Measurements from ENCODE around the gene MILR1. TPM values are rescaled to one million over a fixed set of nuclear protein-coding genes. Genes with fewer than 3 reads are reported as not detected.
"Not testable (repeated sequence)": the region's sequence is repeated elsewhere in the genome, so short reads cannot be mapped to it uniquely, and the experiment has no call there.

The MILR1 gene
- total and polyA plus RNA-seq, 5 experiments from 2014 or later, result not detected

- not testable (repeated sequence) for H3K27me3 Mint-ChIP-seq, ATAC-seq, DNase-seq, H3K36me3 Mint-ChIP-seq, H3K27ac Mint-ChIP-seq, H3K4me1 Mint-ChIP-seq, H3K4me3 Mint-ChIP-seq, H3K9me3 Mint-ChIP-seq
- POLR2A ChIA-PET, result interaction anchor here (0.8 kb wide), 1 partner anchor 77 kb away, joined by 3 read pairs; the partner anchor contains the start of gene CEP95
These were observed 18.9 kb upstream of the MILR1 start for GRCh38 chr17:64430036-64430435.

- H3K36me3 Mint-ChIP-seq, result peaks cover 0 to 3% (median 0%) of the 10 kb centered on the region in 3 donors
- H3K9me3 Mint-ChIP-seq, result peaks cover 0 to 3% (median 0%) of the 10 kb centered on the region in 9 donors
- peaks cover 0 to 1% (median 0%) of the 10 kb centered on the region in 4 donors for H3K4me1 Mint-ChIP-seq
- ATAC-seq, result no peak
- POLR2A ChIA-PET, result interaction anchor here (1.2 kb wide), 1 partner anchor 11 kb away, joined by 3 read pairs; no protein-coding TSS in a partner anchor
- no peak for DNase-seq
- H3K27me3 Mint-ChIP-seq, result peaks cover 0 to 3% (median 0%) of the 10 kb centered on the region in 5 donors
- H3K27ac Mint-ChIP-seq, result no peak overlapping the region
- H3K4me3 Mint-ChIP-seq, result no peak overlapping the region
These were observed 17.4 kb upstream of the MILR1 start for GRCh38 chr17:64431534-64431933.

- Mint-ChIP-seq H3K4me1 (peaks cover 10 to 22% (median 15%) of the 10 kb centered on the region in 4 donors), H3K27me3 (no peaks in the 10 kb centered on the region), H3K27ac (no peak overlapping the region), H3K9me3 (peaks cover 0 to 31% (median 17%) of the 10 kb centered on the region in 9 donors), H3K4me3 (no peak overlapping the region), H3K36me3 (peaks cover 0 to 16% (median 9%) of the 10 kb centered on the region in 3 donors)
- ATAC-seq (no peak), DNase-seq (no peak)
- POLR2A ChIA-PET, result interaction anchor here (0.5 kb wide), 1 partner anchor 134 kb away, joined by 3 read pairs; no protein-coding TSS in a partner anchor
These were observed 10.9 kb upstream of the MILR1 start for GRCh38 chr17:64437944-64438525.

- not testable (repeated sequence) for DNase-seq, H3K27ac Mint-ChIP-seq, ATAC-seq, H3K4me3 Mint-ChIP-seq, H3K27me3 Mint-ChIP-seq
- H3K9me3 Mint-ChIP-seq, result peaks cover 0 to 29% (median 16%) of the 10 kb centered on the region in 9 donors
- POLR2A ChIA-PET, result interaction anchor here (0.7 kb wide), 1 partner anchor 10 kb away, joined by 13 read pairs; the partner anchor contains the start of gene MILR1
- H3K4me1 Mint-ChIP-seq, result peaks cover 10 to 31% (median 15%) of the 10 kb centered on the region in 4 donors
- H3K36me3 Mint-ChIP-seq, result peaks cover 0 to 13% (median 9%) of the 10 kb centered on the region in 3 donors
These were observed 9.4 kb upstream of the MILR1 start for GRCh38 chr17:64439521-64439920.

- no peak for ATAC-seq
- Mint-ChIP-seq H3K9me3 (peaks cover 0 to 29% (median 16%) of the 10 kb centered on the region in 9 donors), H3K27ac (peak overlapping the region in 1 of 10 donors; percentile 44), H3K4me1 (peaks cover 10 to 31% (median 15%) of the 10 kb centered on the region in 4 donors), H3K4me3 (peak overlapping the region in 1 of 10 donors; percentile 31), H3K27me3 (no peaks in the 10 kb centered on the region), H3K36me3 (peaks cover 0 to 13% (median 9%) of the 10 kb centered on the region in 3 donors)
- POLR2A ChIA-PET, result interaction anchor here (0.6 to 0.7 kb wide), 2 partner anchors 9 to 82 kb away, joined by 5 to 13 read pairs; partner anchors contain the start of gene MILR1
- DNase-seq, result no peak
These were observed 9.0 kb upstream of the MILR1 start for GRCh38 chr17:64439956-64440355.

DNA sequence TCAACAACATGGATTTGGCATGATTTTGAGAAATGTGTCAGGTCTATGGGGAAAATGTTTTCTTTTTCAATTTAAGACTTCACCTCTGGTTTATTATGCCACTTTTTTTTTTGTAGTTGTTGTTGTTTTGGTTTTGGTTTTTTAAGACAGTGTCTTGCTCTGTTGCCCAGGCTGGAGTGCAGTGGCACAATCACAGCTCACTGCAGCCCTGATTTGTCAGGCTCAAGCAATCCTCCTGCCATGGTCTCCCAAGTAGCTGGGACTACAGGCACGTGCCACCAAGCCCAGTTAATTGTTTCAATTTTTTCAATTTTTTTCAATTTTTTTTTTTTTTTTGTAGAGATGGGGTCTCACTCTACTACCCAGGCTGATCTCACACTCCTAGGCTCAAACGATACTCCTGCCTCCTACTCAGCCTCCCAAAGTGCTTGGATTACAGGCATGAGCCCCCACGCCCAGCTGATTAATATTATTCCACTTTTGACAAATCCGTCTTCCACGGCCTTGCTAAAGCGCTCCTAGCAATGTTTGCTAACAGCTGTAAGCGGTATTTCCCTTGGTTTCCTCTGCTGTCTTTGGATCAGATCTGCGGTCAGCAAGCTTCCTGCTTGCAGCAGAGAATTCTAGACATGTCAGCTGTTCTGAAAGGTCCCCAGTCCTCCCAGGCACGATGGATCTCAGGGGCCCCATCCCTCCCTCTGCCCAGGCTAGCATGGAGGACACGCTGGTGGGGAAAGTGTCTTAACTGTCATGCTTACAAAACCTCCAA lies 7.0 kb upstream of the MILR1 start:
- H3K4me3 Mint-ChIP-seq, result peak overlapping the region; percentile 65 to 86 (median 78)
- peaks cover 0 to 26% (median 15%) of the 10 kb centered on the region in 9 donors for H3K9me3 Mint-ChIP-seq
- POLR2A ChIA-PET, result interaction anchor here (1.1 to 1.3 kb wide), 2 partner anchors 55 to 65 kb away, joined by 3 to 6 read pairs; partner anchors contain the start of genes CEP95 and POLG2
- peaks cover 0 to 12% (median 9%) of the 10 kb centered on the region in 3 donors for H3K36me3 Mint-ChIP-seq
- H3K27ac Mint-ChIP-seq, result peak overlapping the region; percentile 2 to 86 (median 76)
- ATAC-seq (peak; percentile 80 to 81), DNase-seq (peak in 7 of 10 donors; percentile 4 to 32 (median 13))
- H3K27me3 Mint-ChIP-seq, result no peaks in the 10 kb centered on the region
- peaks cover 10 to 31% (median 15%) of the 10 kb centered on the region in 4 donors for H3K4me1 Mint-ChIP-seq

GRCh38 chr17:64442541-64442971 lies 6.4 kb upstream of the MILR1 start:
- H3K27ac Mint-ChIP-seq, result peak overlapping the region in 9 of 10 donors; percentile 41 to 86 (median 76)

DNA sequence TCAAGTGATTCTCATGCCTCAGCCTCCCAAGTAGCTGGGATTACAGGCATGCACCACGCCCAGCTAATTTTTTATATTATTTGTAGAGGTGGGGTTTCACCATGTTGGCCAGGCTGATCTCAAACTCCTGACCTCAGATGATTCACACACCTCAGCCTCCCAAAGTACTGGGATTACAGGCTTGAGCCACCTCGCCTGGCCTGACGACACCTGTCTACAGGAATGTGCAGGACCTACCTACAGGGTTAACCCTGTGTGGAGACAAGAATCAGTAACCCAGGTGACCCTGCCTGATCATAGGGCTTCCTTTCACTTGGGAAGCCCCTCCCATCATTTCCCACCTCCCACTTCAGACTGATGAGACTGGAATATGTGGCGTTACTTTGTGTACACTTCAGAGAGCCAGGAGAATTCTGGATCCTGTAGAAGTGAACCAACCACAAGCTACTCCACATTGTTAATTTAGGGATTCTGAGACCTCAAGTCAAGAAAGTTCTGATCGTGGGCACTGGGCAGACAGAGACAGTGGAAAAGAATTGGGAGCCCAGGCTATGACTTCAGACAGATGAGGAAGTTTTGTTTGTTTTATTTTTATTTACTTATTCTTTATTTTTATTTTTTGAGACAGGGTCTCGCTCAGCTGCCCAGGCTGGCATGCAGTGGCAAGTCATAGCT lies 5.7 kb upstream of the MILR1 start:
- Mint-ChIP-seq H3K4me3 (no peak overlapping the region), H3K27ac (peak overlapping the region in 1 of 10 donors; percentile 6), H3K9me3 (peaks cover 0 to 16% (median 11%) of the 10 kb centered on the region in 9 donors), H3K36me3 (peaks cover 0 to 9% (median 5%) of the 10 kb centered on the region in 3 donors), H3K27me3 (no peaks in the 10 kb centered on the region), H3K4me1 (peaks cover 10 to 31% (median 15%) of the 10 kb centered on the region in 4 donors)
- no peak for ATAC-seq
- DNase-seq, result no peak
- POLR2A ChIA-PET, result no interaction called here

More at GRCh38 chr17:64442541-64442971, 6.4 kb upstream of the MILR1 start:
- peak overlapping the region; percentile 65 to 86 (median 78) for H3K4me3 Mint-ChIP-seq
- DNase-seq (no peak), ATAC-seq (peak in 1 of 2 donors; percentile 62)
- peaks cover 0 to 20% (median 14%) of the 10 kb centered on the region in 9 donors for H3K9me3 Mint-ChIP-seq
- peaks cover 0 to 9% (median 9%) of the 10 kb centered on the region in 3 donors for H3K36me3 Mint-ChIP-seq
- peaks cover 10 to 31% (median 15%) of the 10 kb centered on the region in 4 donors for H3K4me1 Mint-ChIP-seq
- H3K27me3 Mint-ChIP-seq, result no peaks in the 10 kb centered on the region
- POLR2A ChIA-PET, result interaction anchor here (1.1 to 1.3 kb wide), 2 partner anchors 54 to 65 kb away, joined by 3 to 6 read pairs; partner anchors contain the start of genes CEP95 and POLG2

- peaks cover 4 to 35% (median 11%) of the 10 kb centered on the region in 4 donors for H3K4me1 Mint-ChIP-seq
- H3K9me3 Mint-ChIP-seq, result no peaks in the 10 kb centered on the region
- ATAC-seq, result no peak
- no peaks in the 10 kb centered on the region for H3K36me3 Mint-ChIP-seq
- no peaks in the 10 kb centered on the region for H3K27me3 Mint-ChIP-seq
- H3K27ac Mint-ChIP-seq, result no peak overlapping the region
- no peak overlapping the region for H3K4me3 Mint-ChIP-seq
- POLR2A ChIA-PET, result no interaction called here
- DNase-seq, result no peak
These were observed 1.4 kb upstream of the MILR1 start for GRCh38 chr17:64447526-64447925.

DNA sequence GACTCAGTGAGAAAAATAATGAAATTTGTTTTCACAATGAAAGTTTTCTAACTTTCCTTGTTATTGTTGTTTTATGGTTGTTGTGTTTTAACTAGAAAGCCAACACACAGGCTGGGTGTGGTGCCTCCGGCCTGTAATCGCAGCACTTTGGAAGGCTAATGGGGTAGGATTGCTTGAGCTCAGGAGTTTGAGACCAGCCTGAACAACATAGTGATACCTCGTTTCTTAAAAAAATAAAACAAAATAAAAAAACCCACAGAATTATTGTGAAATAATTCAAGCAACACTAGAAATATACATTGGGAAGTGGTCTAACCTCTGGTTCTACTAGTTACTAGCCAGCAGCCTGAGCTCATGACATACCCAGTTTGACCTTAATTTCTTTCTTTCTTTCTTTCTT lies 630 bp downstream of the MILR1 start:
- Mint-ChIP-seq H3K9me3 (no peaks in the 10 kb centered on the region), H3K4me3 (peak overlapping the region in 1 of 10 donors; percentile 65), H3K4me1 (peaks cover 2 to 27% (median 8%) of the 10 kb centered on the region in 4 donors), H3K36me3 (no peaks in the 10 kb centered on the region), H3K27me3 (no peaks in the 10 kb centered on the region), H3K27ac (peak overlapping the region in 3 of 10 donors; percentile 7 to 70 (median 34))
- ATAC-seq, result no peak
- POLR2A ChIA-PET, result interaction anchor here (0.6 to 1.0 kb wide), 2 partner anchors 10 to 13 kb away, joined by 4 to 13 read pairs; no protein-coding TSS in a partner anchor
- DNase-seq, result no peak

GRCh38 chr17:64455993-64456885 lies 7.3 kb downstream of the MILR1 start:
- DNase-seq, result peak in 3 of 10 donors; percentile 20 to 39 (median 32)
- Mint-ChIP-seq H3K4me1 (peaks cover 8 to 41% (median 18%) of the 10 kb centered on the region in 4 donors), H3K36me3 (peaks cover 0 to 4% (median 0%) of the 10 kb centered on the region in 3 donors), H3K9me3 (no peaks in the 10 kb centered on the region), H3K27ac (peak overlapping the region; percentile 86 to 96 (median 90)), H3K27me3 (peaks cover 0 to 3% (median 0%) of the 10 kb centered on the region in 5 donors), H3K4me3 (peak overlapping the region; percentile 38 to 76 (median 64))
- ATAC-seq, result peak; percentile 67 to 79
- POLR2A ChIA-PET, result interaction anchor here (0.9 to 2.1 kb wide), 5 partner anchors 41 to 464 kb away, joined by 3 to 23 read pairs (median 3); partner anchors contain the start of genes CEP95, DDX5, LRRC37A3 and POLG2

Measured in naive thymus-derived CD8-positive, alpha-beta T cell (primary cell).